ENCODE results near the gene NMS. TPM values are rescaled to one million over a fixed set of nuclear protein-coding genes. Genes with fewer than 3 reads are reported as not detected.

NMS gene
- total and polyA plus RNA-seq, 10 of the 15 experiments (the other 5 are each of a cell fraction or from before 2014, with no cell fraction given): not detected

GRCh38 chr2:100423631-100424030, 46.7 kb upstream of the NMS start (continued):
- TF ChIP-seq SMAD5 (IDR thresholded peaks at IDR 0.05; ENCODE audit: low read depth) (no peak), NBN (IDR thresholded peaks at IDR 0.05) (no peak)

- FAIRE-seq (no peak), ATAC-seq (no peak), DNase-seq (ENCODE audit: low read depth, low spot score) (no peak)
- Histone ChIP-seq H3K9me3 (replicated peaks; ENCODE audit: control insufficient read depth, insufficient read depth, low read length) (no peaks in the 10 kb centered on the region; the same call in 2 of the 3 replicates), H3K4me3 (no peak overlapping the region), H4K20me1 (ENCODE audit: control insufficient read depth, insufficient read depth) (no peaks in the 10 kb centered on the region), H3K27me3 (replicated peaks in 1 of 2; ENCODE audit: control insufficient read depth in 2 of 2, insufficient read depth in 2 of 2, low read length in 1 of 2) (no peaks in the 10 kb centered on the region), H3K9ac (ENCODE audit: control insufficient read depth, insufficient read depth, low read length) (no peak overlapping the region), H3K4me2 (ENCODE audit: control insufficient read depth, insufficient read depth) (no peak overlapping the region), H3K27ac (ENCODE audit: control insufficient read depth, insufficient read depth) (no peak overlapping the region), H3K36me3 (ENCODE audit: control insufficient read depth in 2 of 2, insufficient read depth in 2 of 2, low read length in 1 of 2) (no peaks in the 10 kb centered on the region), H2AFZ (ENCODE audit: control insufficient read depth, low read depth, low read length) (no peak overlapping the region), H3K4me1 (ENCODE audit: control insufficient read depth, insufficient read depth, low read length) (no peaks in the 10 kb centered on the region), H3K79me2 (ENCODE audit: control insufficient read depth, insufficient read depth, low read length) (no peaks in the 10 kb centered on the region)
- WGBS (ENCODE audit: insufficient coverage, insufficient replicate concordance, low lambda C conversion rate, missing lambda C conversion rate): 31% methylated on average over 4 of the region's 4 CpGs
- CTCF ChIA-PET: no interaction called here
- TF ChIP-seq ASH2L (IDR thresholded peaks at IDR 0.05; ENCODE audit: borderline replicate concordance, low read depth): no peak
- BruUV-seq (replicated peaks): no TSS peak
- SMC1A ChIA-PET (ENCODE audit: uncharacterized antibody, unreplicated experiment): interaction anchor here (0.6 to 1.1 kb wide), 2 partner anchors 29 to 30 kb away, joined by 3 read pairs; no protein-coding TSS in a partner anchor
- POLR2A ChIA-PET: no interaction called here
- RAD21 ChIA-PET (ENCODE audit: unreplicated experiment): no interaction called here
- intact Hi-C loops (cut with micrococcal nuclease; ENCODE audit: unreplicated experiment): no loop called here
- in situ Hi-C loops (cut with MboI): loop anchor here (10.0 kb wide), 1 partner anchor 560 kb away; no protein-coding TSS in a partner anchor
These were observed 45.9 kb upstream of the NMS start for GRCh38 chr2:100424277-100424875.

- Histone ChIP-seq H3K79me2 (ENCODE audit: control insufficient read depth, insufficient read depth, low read length) (no peaks in the 10 kb centered on the region), H3K27ac (ENCODE audit: control insufficient read depth, insufficient read depth) (no peak overlapping the region), H2AFZ (ENCODE audit: control insufficient read depth, low read depth, low read length) (no peak overlapping the region), H3K4me3 (no peak overlapping the region), H3K4me1 (ENCODE audit: control insufficient read depth, insufficient read depth, low read length) (no peaks in the 10 kb centered on the region), H4K20me1 (ENCODE audit: control insufficient read depth, insufficient read depth) (no peaks in the 10 kb centered on the region), H3K36me3 (ENCODE audit: control insufficient read depth in 2 of 2, insufficient read depth in 2 of 2, low read length in 1 of 2) (no peaks in the 10 kb centered on the region), H3K4me2 (ENCODE audit: control insufficient read depth, insufficient read depth) (no peak overlapping the region), H3K9ac (ENCODE audit: control insufficient read depth, insufficient read depth, low read length) (no peak overlapping the region), H3K27me3 (replicated peaks in 1 of 2; ENCODE audit: control insufficient read depth in 2 of 2, insufficient read depth in 2 of 2, low read length in 1 of 2) (no peaks in the 10 kb centered on the region), H3K9me3 (replicated peaks; ENCODE audit: control insufficient read depth, insufficient read depth, low read length) (no peaks in the 10 kb centered on the region; the same call in 2 of the 3 replicates)
- TF ChIP-seq ASH2L (IDR thresholded peaks at IDR 0.05; ENCODE audit: borderline replicate concordance, low read depth) (no peak), RB1 (IDR thresholded peaks at IDR 0.05; ENCODE audit: borderline replicate concordance) (no peak), JUND (IDR thresholded peaks at IDR 0.05; ENCODE audit: low read depth, low read length) (no peak), KLF5 (IDR thresholded peaks at IDR 0.05; ENCODE audit: partially characterized antibody) (no peak), GABPA (IDR thresholded peaks at IDR 0.05; ENCODE audit: low read depth) (no peak), NBN (IDR thresholded peaks at IDR 0.05) (no peak), YY1 (IDR thresholded peaks at IDR 0.05; ENCODE audit: low read depth, low read length) (no peak), ZNF384 (IDR thresholded peaks at IDR 0.05; ENCODE audit: borderline replicate concordance, low read depth, low read length) (no peak), ZBTB11 (CRISPR knock-in tag; IDR thresholded peaks at IDR 0.05) (no peak)
- DNase-seq (ENCODE audit: low read depth, low spot score) (no peak), ATAC-seq (no peak), FAIRE-seq (no peak)
- 80% methylated on average over 4 of the region's 4 CpGs for WGBS (ENCODE audit: insufficient coverage, insufficient replicate concordance, low lambda C conversion rate, missing lambda C conversion rate)
- RAD21 ChIA-PET (ENCODE audit: unreplicated experiment): no interaction called here
- CTCF ChIA-PET: interaction anchor here (1.0 to 1.4 kb wide), 4 partner anchors 9 to 163 kb away, joined by 3 to 5 read pairs (median 4); no protein-coding TSS in a partner anchor
- in situ Hi-C loops (cut with MboI) (loop anchor here (10.0 kb wide), 1 partner anchor 560 kb away; no protein-coding TSS in a partner anchor), intact Hi-C loops (cut with micrococcal nuclease; ENCODE audit: unreplicated experiment) (no loop called here)
- no TSS peak for BruUV-seq (replicated peaks)
- POLR2A ChIA-PET: no interaction called here
- SMC1A ChIA-PET (ENCODE audit: uncharacterized antibody, unreplicated experiment): interaction anchor here (0.6 to 1.1 kb wide), 3 partner anchors 29 to 564 kb away, joined by 3 read pairs; no protein-coding TSS in a partner anchor
These were observed 45.2 kb upstream of the NMS start for GRCh38 chr2:100425107-100425506.
